Adrenal gland (tissue), 12 donors: Measurements from ENCODE around the gene SLC4A9. TPM values are rescaled to one million over a fixed set of nuclear protein-coding genes. Genes with fewer than 3 reads are reported as not detected.

Experiments
- DNase-seq, 7 donors: peaks; one replicate each; pipeline ENCODE4 v3.0.0-alpha.2; 2019 to 2020
- H3K27ac ChIP-seq, 5 donors: fragments of 200-600 bp; sonication (generic) in 4 of 5; 1 replicate in 3 of 5; 2 replicates in 2 of 5; pipeline versions ENCODE4 v1.5.1 to v1.8.0; 2016 to 2020; ENCODE audit warnings: mild to moderate bottlenecking in 1 of 5
- H3K27me3 ChIP-seq: fragments of 200-600 bp; 2 replicates; pipeline ENCODE4 v1.8.0; 2021
- H3K36me3 ChIP-seq, 2 donors: fragments of 200-600 bp; replicated peaks in 1 of 2; 1 replicate in 1 of 2; 2 replicates in 1 of 2; pipeline versions ENCODE4 v1.5.1 to v1.8.0; 2018 to 2022
- H3K4me1 ChIP-seq, 2 donors: fragments of 200-600 bp; replicated peaks in 1 of 2; 1 replicate in 1 of 2; 2 replicates in 1 of 2; pipeline versions ENCODE4 v1.5.1 to v1.8.0; 2018 to 2021
- H3K4me3 ChIP-seq, 4 donors: fragments of 200-600 bp; sonication (generic) in 3 of 4; one replicate each; pipeline ENCODE4 v1.5.1; 2016 to 2018
- H3K9me3 ChIP-seq, 3 donors: fragments of 200-600 bp; sonication (generic) in 1 of 3; replicated peaks in 1 of 3; 1 replicate in 2 of 3; 2 replicates in 1 of 3; pipeline versions ENCODE4 v1.5.1 to v1.8.0; 2016 to 2021
- CTCF ChIP-seq, 6 experiments: fragments of 450-650 bp in 4 of 6; fragments of 200-600 bp in 2 of 6; sonication (generic) in 1 of 6; IDR thresholded peaks; 1 replicate in 5 of 6; 2 replicates in 1 of 6; pipeline versions ENCODE4 v1.5.1 to v1.8.0; 2016 to 2021; ENCODE audit warnings: antibody characterized with exemption in 6 of 6, mild to moderate bottlenecking in 2 of 6, moderate library complexity in 1 of 6
- POLR2A ChIP-seq, 2 donors: fragments of 450-650 bp; IDR thresholded peaks; one replicate each; pipeline ENCODE4 v1.6.1; 2017; ENCODE audit warnings: antibody characterized with exemption in 2 of 2, mild to moderate bottlenecking in 2 of 2, moderate library complexity in 1 of 2
- WGBS, 4 donors: extraction: QIAGEN DNeasy Blood & Tissue Kit in 2 of 4; methylation state at CpG; one replicate each; pipeline versions ENCODE4 v1.1.5 to v1.1.7; 2013 to 2017; 5-methylcytosine and 5-hydroxymethylcytosine counted together
- intact Hi-C, 2 donors: fragments of 100-400 bp; cut with DNase I; formaldehyde crosslinking; loops; one replicate each; pipeline versions ENCODE4 v1.14.1 to v1.15.0; 2022 to 2023
- polyA plus RNA-seq, 3 donors: library from polyadenylated mRNA; stranded (reverse); fragments of 200-250 nt in 2 of 3; fragments of 350-450 nt in 1 of 3; fragmentation: Illumina TruSeq in 1 of 3; extraction: RNeasy Lipid Tissue Mini Kit (QIAGEN cat#74804) in 1 of 3; gene quantifications; one replicate each; pipeline ENCODE4 v1.2.3, GENCODE V29; 2013 to 2014
- total RNA-seq, 9 donors: library from RNA; depleted of rRNA in 4 of 9; stranded (reverse); fragments of >200 nt in 4 of 9; fragments of 120-200 nt in 1 of 9; fragmentation: NEBNext Ultra II Directional in 1 of 9; extraction: Animal tissue kit (Norgen Biotek cat#: 25700) in 1 of 9; gene quantifications; one replicate each; pipeline versions ENCODE4 v1.1.0 to v1.2.4, GENCODE V29; 2013 to 2023
- donor health status: healthy with polysubstance abuse.
- donor health status: Bipolar disorder and iron deficiency.
- donor health status: DM: yes; HTN: yes; CAD: no.
- donor health status: DM: no; HTN: no; CAD: no.
- donor health status: DM: no; HTN: no; CAD: no.
- donor health status: DM: yes; HTN: yes; CAD: no.

Gene SLC4A9
- total and polyA plus RNA-seq, 12 donors: 0.13 to 0.32 TPM; not detected in 10

- 61 to 67% (median 64%) methylated on average over 3 of the region's 3 CpGs for WGBS, 4 donors
- Histone ChIP-seq H3K27me3 (no peaks in the 10 kb centered on the region), H3K4me1 (peaks cover 0 to 6% of the 10 kb centered on the region in 2 donors), H3K4me3 (no peak overlapping the region), H3K36me3 (peaks cover 0 to 16% of the 10 kb centered on the region in 2 donors), H3K9me3 (no peaks in the 10 kb centered on the region), H3K27ac (no peak overlapping the region)
- no peak for DNase-seq
- no peak for TF ChIP-seq CTCF (IDR thresholded peaks at IDR 0.05)
- TF ChIP-seq POLR2A (IDR thresholded peaks at IDR 0.05): no peak
- intact Hi-C loops: no loop called here
Measured at GRCh38 chr5:140338336-140338735, 21.7 kb upstream of the SLC4A9 start.

GRCh38 chr5:140338908-140339307, 21.1 kb upstream of the SLC4A9 start:
- intact Hi-C loops: no loop called here
- TF ChIP-seq CTCF (IDR thresholded peaks at IDR 0.05) (no peak), POLR2A (IDR thresholded peaks at IDR 0.05) (no peak)
- H3K4me3 ChIP-seq: no peak overlapping the region
- peaks cover 0 to 6% of the 10 kb centered on the region in 2 donors for H3K4me1 ChIP-seq
- H3K27me3 ChIP-seq: no peaks in the 10 kb centered on the region
- no peak for DNase-seq
- WGBS, 4 donors: 91 to 94% (median 93%) methylated on average over 2 of the region's 2 CpGs
- peaks cover 0 to 12% of the 10 kb centered on the region in 2 donors for H3K36me3 ChIP-seq
- H3K9me3 ChIP-seq: no peaks in the 10 kb centered on the region
- no peak overlapping the region for H3K27ac ChIP-seq

- 74 to 84% (median 77%) methylated on average over 4 of the region's 4 CpGs for WGBS, 4 donors
- no peak for DNase-seq
- Histone ChIP-seq H3K4me3 (no peak overlapping the region), H3K4me1 (peaks cover 3 to 12% of the 10 kb centered on the region in 2 donors), H3K36me3 (peaks cover 0 to 10% of the 10 kb centered on the region in 2 donors), H3K27ac (no peak overlapping the region), H3K9me3 (no peaks in the 10 kb centered on the region), H3K27me3 (no peaks in the 10 kb centered on the region)
- intact Hi-C loops: loop anchor here in 1 of 2 donors (10.0 kb wide), 1 partner anchor 265 kb away; no protein-coding TSS in a partner anchor
- TF ChIP-seq CTCF (IDR thresholded peaks at IDR 0.05) (no peak), POLR2A (IDR thresholded peaks at IDR 0.05) (no peak)
Measured at GRCh38 chr5:140339636-140340035, 20.4 kb upstream of the SLC4A9 start.

- TF ChIP-seq POLR2A (IDR thresholded peaks at IDR 0.05) (no peak), CTCF (IDR thresholded peaks at IDR 0.05) (no peak)
- no peaks in the 10 kb centered on the region for H3K9me3 ChIP-seq
- H3K4me1 ChIP-seq: peaks cover 12 to 22% of the 10 kb centered on the region in 2 donors
- peaks cover 0 to 7% of the 10 kb centered on the region in 2 donors for H3K36me3 ChIP-seq
- H3K27me3 ChIP-seq: no peaks in the 10 kb centered on the region
- no peak for DNase-seq
- H3K27ac ChIP-seq: no peak overlapping the region
- intact Hi-C loops: loop anchor here in 1 of 2 donors (10.0 kb wide), 1 partner anchor 266 kb away; no protein-coding TSS in a partner anchor
- no peak overlapping the region for H3K4me3 ChIP-seq
Measured at GRCh38 chr5:140340605-140341121, 19.3 kb upstream of the SLC4A9 start.
